ENCODE data around the gene PYGO2.
A peak's percentile ranks its signal among the peaks of the same experiment; 100 is the strongest.
"Not testable (repeated sequence)": the region's sequence is repeated elsewhere in the genome, so short reads cannot be mapped to it uniquely, and the experiment has no call there.

Gene PYGO2

DNA sequence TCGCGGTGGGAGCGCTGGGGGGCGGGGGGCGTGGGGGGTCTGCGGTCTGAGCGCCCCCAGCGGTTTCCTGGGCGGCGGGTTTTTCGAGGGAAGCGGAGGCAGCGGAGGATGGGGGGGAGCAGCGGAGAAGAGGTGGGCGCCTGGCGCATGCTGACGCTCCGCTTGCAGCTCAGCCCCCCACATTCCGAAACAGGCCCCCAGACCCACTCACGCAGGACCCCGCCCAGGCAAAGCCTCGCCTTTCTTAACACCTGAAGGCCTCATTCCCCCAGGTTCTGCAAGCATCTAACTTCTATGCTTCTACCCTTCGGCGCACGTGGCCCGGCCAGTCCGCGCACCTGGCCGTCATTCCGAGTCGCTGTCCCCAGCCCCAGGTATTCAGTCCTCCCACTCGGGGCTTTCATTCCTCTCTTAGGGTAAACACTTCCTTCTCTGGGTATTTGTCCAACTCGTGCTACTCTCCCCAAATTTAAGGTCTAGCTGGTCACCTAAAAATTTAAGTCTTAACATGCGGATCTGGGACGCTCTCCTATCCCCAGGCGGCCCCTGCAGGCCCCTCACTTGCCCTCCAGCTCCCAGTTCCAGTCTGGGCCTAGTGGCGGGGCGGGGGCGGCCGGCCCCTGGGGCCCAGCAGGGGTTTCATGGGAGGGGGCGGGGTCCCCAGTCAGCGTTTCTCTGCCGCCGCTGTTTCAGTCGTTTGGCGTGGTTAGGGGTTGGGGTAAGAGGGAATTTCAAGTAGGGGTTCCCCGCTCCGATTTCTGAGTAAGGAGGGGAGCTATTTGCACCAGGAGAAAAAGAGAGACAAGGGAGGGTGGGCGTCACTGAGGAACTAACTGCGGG lies 38.2 kb upstream of the PYGO2 start:
- no peak for DNase-seq

DNA sequence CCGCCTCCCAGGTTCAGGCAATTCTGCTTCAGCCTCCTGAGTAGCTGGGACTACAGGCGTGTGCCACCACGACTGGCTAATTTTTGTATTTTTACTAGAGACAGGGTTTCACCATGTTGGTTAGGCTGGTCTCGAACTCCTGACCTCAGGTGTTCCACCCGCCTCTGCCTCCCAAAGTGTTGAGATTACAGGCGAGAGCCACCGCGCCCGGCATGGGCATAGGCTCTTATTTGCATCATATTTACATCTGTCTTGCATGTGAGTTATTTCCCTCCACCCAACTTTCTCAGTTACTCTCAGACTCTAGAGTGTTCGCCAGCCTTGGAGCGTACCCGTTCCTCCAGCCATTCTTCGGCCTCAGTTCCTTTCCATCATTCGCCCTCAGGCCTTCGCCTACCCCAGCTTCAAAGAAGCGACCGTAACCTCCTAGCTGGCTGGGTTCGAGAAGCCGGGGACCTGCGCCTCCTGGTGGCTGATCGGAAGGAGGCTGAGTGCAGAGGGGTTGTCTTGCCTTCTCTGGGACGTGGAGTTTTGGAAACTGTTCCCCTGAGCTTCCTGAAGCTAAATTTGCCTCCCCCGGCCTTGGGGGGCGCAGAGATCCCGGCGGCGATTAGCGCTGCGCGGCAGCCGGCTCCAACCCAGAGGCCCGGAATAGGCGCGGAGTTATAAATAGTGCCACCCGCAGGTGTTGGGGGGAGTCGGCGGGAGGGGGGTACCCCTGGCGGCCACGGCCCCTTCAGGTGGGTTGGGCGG lies 37.4 kb upstream of the PYGO2 start:
- no peak for DNase-seq

DNA sequence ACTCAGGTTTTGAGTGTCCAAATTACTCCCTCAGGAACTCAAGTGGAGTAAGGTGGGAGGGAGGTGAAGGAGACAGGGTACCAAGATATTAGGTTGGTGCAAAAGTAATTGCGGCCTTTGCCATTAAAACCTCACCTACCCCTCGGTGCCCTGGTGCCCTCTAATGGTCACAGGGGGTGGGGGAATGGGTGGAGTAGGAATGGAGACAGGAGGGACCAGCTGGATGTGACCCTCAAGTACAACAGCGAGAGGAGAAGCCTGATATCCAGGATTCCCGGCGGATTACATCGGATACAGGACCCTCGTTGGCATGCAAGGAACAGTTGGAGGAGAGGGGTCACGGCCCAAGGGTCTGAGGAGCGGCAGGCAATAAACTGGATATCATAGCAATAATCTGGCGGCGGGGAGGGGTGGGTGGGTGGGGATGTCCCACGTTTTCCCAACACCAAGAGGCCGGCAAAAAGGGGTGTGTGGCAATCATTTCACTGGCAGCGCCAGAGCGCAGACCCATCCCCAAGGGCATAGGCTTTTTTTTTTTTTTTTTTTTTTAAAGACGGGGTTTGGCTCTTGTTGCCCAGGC lies 36.7 kb upstream of the PYGO2 start:
- no peak for DNase-seq

DNA sequence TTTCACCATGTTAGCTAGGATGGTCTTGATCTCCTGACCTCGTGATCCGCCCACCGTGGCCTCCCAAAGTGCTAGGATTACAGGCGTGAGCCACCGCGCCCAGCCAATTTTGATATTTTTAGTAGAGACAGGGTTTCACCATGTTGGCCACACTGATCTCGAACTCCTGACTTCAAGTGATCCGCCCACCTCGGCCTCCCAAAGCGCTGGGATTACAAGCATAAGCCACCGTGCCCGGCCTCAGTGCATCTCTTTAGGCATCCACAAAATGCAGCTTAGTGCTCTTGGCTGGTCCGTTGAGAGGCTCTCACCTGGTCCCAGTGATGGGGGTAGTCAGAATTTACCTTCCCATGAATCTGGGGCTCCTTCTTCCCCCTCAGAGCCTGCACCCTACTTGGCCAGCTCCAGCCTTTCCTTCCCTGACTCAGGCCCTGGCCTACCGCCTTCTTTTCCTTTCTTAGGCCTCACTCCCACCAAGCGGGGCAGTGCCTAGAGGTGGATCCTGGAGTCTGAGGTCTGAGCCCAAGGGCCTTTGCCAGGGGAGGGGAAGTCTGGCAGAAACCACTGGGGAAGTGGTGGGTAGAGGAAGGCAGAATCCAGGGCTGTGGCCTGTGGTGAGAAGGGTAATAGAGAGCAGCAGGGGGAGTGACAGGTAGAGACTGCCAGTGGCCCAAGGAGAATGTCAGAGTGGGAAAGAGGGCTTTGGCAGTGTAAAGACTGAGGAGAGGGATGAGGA lies 35.6 kb upstream of the PYGO2 start:
- DNase-seq: no peak

DNA sequence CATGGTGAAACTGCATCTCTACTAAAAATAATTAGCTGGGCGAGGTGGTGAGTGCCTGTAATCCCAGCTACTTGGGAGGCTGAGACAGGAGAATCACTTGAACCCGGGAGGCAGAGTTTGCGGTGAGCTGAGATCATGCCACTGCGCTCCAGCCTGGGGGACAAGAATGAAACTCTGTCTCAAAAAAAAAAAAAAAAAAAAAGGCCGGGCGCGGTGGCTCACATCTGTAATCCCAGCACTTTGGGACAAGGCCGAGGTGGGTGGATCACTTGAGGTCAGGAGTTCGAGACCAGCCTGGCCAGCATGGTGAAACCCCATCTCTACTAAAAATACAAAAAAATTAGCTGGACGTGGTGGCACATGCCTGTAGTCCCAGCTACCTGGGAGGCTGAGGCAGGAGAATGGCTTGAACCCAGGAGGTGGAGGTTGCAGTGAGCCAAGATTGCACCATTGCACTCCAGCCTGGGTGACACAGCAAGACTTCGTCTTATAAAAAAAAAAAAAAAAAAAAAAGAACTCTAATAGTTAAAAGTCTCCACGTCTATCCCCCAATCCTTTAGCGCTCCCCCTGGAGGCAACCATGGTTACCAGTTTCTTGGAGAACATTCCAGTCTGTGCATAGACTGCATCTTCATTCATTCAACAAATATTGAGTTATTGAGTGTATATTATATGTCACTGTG lies 33.9 kb upstream of the PYGO2 start:
- peak; percentile 64 for DNase-seq

DNA sequence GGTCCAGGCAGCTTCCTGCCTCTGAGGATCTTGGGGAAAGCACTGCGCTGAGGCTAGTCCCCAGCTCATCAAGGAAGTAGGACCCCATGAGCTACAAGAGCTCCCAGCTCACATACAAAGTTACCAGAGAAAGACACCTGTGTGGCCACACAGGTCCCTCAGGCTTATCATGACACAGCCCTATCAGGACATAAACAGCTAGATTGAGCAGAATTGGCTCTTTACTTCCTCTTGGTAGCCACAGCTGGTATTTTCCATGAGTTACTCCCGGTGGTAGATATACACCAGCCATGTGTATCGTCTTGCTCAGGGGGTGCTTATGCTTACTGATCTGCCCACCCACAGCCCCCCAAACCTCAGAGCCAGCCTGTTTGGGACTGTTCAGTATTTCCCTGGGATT lies 33.0 kb upstream of the PYGO2 start:
- no peak for DNase-seq

DNA sequence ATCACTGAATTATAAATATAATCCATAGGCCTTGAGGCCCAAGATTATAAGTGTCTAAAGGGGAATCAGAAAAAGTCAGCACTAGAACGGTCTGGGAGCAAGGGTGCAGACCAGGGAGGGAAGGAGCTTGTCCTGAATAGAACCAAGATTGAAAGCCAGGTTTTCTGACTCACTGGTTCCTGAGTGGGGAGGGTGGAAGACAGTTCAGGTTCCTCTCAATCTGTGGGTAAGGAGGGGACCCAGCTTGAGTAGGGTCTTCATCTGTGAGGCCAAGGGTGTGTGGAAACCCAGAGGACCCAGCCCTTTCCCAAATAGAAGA lies 32.6 kb upstream of the PYGO2 start:
- DNase-seq: no peak

DNA sequence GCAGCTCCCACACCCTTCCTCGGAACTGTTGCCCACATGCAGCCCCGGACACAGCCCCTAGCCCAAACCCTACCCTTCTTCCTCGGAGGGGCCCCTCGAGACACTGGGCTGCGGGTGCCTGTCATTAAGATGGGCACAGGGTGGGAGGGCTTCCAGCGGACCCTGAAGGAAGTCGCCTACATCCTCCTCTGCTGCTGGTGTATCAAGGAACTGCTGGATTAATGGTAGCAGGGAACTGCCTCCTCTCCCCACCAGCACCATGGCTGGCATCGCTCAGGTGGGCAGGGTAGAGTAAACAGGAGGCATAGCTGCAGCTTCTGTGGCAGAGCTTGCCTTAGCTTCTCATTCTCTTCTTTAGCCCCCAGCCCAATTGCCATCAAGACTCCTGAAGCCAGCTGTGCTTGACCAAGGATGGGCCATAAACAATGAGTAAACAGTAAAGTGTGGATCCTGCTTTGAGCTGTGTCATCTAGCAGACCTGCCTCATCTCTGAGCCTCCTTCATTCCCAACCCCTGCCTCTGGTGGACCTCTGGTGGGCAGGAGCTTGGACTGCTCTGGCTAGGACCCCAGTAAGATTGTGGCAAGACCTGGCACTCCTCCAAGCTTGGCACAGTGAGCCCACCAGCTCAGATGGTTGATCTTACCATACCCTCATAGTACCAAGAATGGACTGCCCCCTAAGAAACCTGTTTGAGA lies 32.1 kb upstream of the PYGO2 start, which contains the start of gene LENEP:
TSS of gene LENEP (plus strand) at position 15 of the 697 bp plus-strand sequence. CDS start at position 37, 22 bp downstream.
- DNase-seq: no peak

DNA sequence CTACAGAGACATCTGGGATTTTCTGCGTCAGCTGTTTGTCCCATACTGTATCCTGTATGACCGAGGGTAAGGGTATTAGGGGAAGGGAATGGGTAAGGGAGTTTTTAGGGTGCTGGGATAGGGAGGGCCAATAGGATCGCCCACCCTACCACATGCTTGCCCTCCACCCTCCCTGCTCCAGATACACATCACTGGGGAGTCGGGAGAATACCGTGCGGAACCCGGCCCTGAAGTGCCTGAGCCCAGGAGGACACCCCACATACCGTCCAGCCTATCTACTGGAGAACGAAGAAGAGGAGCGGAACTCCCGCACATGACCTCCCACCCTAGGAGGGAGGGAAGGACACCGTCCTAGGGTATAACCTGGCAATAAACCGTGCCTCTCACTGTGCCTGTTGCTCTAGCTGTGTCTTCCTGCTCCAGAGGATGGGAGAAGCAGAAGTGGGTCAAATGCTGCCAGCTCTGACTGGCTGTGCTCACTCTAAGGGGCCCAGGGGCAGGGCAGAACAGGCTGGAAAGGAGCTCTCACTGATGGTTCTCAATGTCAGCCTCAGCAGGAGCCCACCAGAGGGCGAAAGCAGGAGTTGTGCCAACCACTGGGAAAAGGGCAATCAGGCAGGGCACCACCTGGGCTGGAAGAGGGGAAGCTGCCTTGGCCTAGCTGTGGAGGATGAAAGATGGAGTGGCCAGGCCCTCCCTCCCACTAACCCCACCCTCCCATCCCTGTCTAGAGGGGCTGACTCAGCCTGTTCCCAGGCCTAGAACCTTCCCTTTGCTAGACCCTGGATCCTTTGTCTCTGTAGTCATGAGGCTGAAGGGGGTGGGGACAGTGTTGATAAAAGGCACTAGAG lies 31.4 kb upstream of the PYGO2 start:
- no peak for DNase-seq

DNA sequence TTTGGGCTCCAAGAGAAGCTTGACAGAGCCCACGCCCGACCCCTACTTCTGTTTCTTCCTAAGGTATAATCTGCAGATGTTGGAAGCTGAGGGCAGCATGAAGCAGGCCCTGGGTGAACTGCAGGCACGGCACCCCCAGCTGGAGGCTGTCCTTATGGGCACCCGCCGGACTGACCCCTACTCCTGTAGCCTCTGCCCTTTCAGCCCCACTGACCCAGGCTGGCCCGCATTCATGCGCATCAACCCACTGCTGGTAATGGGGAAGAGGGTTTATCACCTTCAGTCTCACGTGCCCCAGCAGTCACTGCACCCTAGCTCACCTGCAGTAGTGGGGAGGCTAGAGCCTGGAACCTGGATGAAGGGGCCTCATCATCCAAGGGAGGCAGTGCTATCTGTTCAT lies 28.7 kb upstream of the PYGO2 start:
- DNase-seq: no peak

DNA sequence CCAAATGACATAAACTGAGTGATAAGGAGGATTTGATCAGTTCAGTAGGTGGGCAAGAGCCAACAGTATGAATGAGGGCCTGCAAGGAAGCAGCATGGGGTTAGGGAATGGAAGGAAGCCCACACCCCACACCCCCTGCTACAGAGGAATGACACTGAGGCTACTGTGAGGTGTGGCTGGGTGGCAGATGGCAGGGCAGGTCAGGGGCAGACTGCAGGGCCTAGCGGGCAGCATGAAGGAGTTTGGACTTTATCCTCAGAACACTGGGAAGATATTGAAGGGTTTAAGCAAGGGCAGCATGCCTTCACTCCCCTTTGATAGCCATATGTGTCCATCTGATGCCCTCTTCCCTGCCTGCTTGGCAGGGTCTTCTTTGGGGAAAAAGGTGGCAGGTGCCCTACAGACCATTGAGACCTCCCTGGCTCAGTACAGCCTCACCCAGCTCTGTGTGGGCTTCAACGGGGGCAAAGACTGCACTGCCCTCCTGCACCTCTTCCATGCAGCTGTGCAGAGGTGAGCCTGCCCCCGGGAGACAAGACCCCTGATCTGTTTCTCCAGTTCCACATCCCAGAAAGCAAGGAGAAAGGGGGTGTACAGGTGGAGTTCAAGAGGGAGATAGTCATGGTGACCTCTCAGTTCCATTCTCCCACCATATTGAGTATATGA lies 27.7 kb upstream of the PYGO2 start:
- no peak for DNase-seq

DNA sequence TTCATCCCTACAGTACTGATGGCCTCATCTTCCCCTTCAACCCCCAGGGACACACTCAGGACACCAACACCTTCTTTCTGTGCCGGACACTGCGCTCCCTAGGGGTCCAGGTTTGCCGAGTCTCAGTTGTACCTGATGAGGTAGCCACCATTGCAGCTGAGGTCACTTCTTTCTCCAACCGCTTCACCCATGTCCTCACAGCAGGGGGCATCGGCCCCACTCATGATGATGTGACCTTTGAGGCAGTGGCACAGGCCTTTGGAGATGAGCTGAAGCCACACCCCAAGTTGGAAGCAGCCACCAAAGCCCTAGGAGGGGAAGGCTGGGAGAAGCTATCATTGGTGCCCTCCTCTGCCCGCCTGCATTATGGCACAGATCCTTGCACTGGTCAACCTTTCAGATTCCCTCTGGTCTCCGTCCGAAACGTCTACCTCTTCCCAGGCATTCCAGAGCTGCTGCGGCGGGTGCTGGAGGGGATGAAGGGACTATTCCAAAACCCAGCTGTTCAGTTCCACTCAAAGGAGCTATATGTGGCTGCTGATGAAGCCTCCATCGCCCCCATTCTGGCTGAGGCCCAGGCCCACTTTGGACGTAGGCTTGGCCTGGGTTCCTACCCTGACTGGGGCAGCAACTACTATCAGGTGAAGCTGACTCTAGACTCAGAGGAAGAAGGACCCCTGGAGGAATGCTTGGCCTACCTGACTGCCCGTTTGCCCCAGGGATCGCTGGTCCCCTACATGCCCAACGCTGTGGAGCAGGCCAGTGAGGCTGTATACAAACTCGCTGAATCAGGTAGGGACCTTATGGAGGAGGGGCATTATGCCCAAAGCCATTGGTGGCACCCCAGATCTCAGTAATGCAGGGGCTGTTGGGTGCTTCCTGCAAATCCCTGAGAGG lies 26.7 kb upstream of the PYGO2 start:
- DNase-seq: no peak

DNA sequence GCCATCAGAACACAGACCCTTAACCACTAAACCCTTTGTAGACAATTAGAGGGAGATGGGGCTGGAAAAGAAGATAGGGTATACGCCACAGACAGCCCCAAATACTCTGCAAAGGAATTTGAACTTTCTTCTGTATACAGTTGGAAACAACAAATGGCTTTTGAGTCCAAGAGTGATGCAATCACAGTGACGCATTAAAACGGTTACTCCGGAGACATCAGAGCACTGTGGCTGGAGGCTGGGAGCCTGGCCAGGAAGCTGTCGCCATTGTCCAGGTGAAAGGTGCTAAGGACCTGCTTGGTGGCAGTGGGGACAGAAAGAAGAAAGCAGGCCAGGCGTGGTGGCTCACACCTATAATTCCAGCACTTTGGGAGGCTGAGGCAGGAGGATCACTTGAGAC lies 25.7 kb upstream of the PYGO2 start:
- no peak for DNase-seq

DNA sequence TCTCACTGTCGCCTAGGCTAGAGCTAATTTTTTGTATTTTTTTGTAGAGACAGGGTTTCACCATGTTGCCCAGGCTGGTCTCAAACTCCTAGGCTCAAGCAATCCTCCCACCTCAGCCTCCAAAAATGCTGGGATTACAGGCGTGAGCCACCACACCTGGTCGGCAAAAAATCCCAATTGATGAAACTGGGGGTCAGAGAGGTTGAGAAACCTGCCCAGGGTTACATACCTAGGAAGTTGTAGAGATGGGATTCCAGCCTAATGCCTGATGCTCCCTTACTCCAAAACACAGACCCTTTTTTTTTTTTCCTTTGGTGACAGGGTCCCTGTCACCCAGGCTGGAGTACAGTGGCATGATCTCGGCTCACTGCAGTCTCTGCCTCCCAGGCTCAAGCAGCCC lies 25.2 kb upstream of the PYGO2 start:
- DNase-seq: not testable (repeated sequence)

DNA sequence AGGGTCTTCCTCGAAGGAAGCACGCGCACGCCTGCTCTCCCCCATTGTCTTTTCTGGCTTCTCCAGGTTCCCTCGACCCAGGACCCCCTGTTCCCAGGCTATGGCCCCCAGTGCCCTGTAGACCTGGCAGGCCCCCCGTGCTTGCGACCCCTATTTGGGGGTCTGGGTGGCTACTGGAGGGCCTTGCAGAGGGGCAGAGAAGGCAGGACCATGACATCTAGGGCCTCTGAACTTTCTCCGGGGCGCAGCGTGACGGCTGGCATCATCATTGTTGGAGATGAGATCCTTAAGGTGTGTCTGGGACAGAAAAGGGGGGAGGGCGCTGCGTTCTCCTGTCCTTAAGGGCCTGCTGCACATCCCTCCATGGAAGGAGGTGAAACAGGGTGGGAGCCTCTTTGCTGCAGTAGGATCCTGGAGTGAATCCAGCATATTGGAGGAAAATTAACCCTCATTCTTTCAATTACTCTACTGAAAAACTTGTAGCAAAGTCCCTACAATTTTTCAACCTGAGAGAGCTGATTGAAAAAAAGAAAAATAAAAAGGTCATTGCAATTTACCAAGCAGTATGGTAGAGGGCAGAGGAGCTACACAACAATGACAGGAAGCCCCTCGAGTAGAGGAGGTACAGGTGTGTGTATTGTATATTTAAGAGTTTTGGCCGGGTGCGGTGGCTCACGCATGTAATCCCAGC lies 22.3 kb upstream of the PYGO2 start:
- no peak for DNase-seq

DNA sequence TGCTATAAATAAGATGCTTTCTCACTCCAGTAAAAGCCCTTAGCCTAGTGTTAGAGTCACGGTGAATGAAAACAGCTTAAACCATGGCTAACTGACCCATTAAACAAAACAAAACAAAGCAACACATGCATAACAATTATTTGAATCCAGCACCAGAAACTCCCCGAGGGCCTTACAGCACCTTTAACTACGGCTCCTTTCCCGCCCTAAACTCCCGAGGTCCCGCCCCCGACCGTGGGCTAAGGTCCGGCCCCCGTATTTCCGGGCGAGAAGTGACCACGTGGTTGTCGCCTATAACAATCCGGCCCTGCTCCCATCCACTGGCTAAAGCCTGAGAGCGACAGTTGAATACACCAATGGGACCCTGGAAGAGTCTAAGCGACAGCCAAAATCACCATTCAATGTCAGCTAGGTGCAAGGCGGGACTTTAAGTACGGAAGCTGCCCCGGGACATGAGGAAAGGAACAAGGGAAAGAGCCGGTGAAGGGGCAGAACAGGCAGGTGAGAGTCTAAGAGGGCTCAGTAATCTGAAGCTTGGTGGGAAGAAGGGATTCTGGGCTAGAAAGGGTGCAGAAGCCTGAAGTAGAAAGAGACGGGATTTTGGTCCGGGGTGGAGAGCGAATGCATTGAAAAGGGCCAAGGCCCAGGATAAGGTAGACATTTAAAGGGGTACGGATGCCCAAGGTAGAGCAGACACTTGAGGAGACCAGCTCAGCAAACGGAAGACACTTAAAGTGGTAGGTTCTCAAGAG lies 21.5 kb upstream of the PYGO2 start, which contains the start of gene FLAD1:
TSS of gene FLAD1 (plus strand) at position 448 of the 752 bp plus-strand sequence. CDS start 351 bp downstream, outside the sequence.
- peak; percentile 100 for DNase-seq

DNA sequence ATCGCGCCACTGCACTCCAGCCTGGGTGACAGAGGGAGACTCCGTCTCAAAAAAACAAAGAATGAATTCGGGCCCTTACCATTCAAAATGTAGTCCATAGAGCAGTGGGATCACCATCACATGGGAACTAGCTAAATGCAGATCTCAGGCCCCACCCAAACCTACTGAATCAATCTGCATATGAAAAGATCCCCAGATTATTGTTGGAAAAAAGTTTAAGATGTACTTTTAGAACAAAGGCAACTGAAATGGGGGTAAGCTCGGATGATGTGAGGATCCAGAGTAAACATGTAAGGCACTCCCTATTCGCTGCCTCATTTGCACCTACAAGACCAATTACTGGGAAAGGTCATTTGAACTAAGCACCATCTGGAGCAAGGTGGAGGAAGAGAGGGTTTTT lies 20.8 kb upstream of the PYGO2 start:
- DNase-seq: no peak

DNA sequence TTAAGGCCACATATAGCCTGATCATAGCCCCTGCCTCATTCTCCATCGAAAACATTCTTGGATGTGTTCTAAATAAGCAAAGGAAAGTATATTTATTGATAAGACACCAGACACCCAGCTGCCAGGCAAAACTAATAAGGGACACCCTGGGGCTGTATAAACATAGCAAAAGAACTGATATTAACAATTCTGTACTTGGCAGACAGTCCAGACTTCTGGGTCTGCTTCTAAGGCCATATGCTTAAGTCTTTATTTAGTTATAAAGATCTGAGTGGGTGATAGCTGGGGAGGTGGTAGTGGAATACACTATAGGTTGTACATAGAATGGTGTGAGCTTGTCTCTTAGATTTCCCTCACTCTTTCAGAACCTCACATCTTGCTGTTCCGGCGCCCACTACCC lies 16.8 kb upstream of the PYGO2 start:
- DNase-seq: no peak

All from SIG-M5 (cell line).